Mucosa of descending colon (tissue), 3 donors: ENCODE data around the gene IQGAP2. TPM values are rescaled to one million over a fixed set of nuclear protein-coding genes. Genes with fewer than 3 reads are reported as not detected.

Source experiments
- ATAC-seq: fragments of 200-7000 bp; cut with Tn5 transposase; one replicate; pipeline ENCODE4 v1.9.1; 2020; ENCODE audit warnings: mild to moderate bottlenecking, moderate library complexity
- DNase-seq, 3 donors: peaks; one replicate each; pipeline ENCODE4 v3.0.0-alpha.2; 2020
- H3K36me3 ChIP-seq: fragments of 200-600 bp; one replicate; pipeline ENCODE4 v1.8.0; 2021; ENCODE audit warnings: low read depth, mild to moderate bottlenecking
- H3K4me1 ChIP-seq: fragments of 200-600 bp; one replicate; pipeline ENCODE4 v1.8.0; 2021; ENCODE audit warnings: low read depth, mild to moderate bottlenecking
- H3K4me3 ChIP-seq: fragments of 200-600 bp; one replicate; pipeline ENCODE4 v1.8.0; 2021; ENCODE audit warnings: mild to moderate bottlenecking
- H3K9me3 ChIP-seq: fragments of 200-600 bp; one replicate; pipeline ENCODE4 v1.8.0; 2021; ENCODE audit warnings: mild to moderate bottlenecking
- intact Hi-C, 2 donors: fragments of 100-400 bp; cut with DNase I in 1 of 2; cut with micrococcal nuclease in 1 of 2; formaldehyde crosslinking; loops; one replicate each; pipeline versions ENCODE4 v1.11.0 to v1.11.1; 2022; cut with DNase I, micrococcal nuclease
- total RNA-seq, 3 donors: library from RNA; stranded (reverse); fragmentation: NEBNext Ultra II Directional in 2 of 3; extraction: Animal tissue kit (Norgen Biotek cat#: 25700) in 2 of 3; gene quantifications; one replicate each; pipeline versions ENCODE4 v1.2.1 to v1.2.4, GENCODE V29; 2021 to 2023
- TF ChIP-seq, protein P1 (sequence below): fragments of 200-600 bp; IDR thresholded peaks from one replicate; pipeline ENCODE4 v1.8.0; 2022; ENCODE audit warnings: antibody characterized with exemption, mild to moderate bottlenecking
- donor health status: DM: no; HTN: no; CAD: no; lungs with moderate emphysema.
- donor health status: DM: no; HTN: no; CAD: no.
- donor health status: DM: no; HTN: yes; CAD: no.

The IQGAP2 gene
- total RNA-seq, 3 donors from 2014 or later = 59.7 to 159 (median 84.8) TPM

DNA sequence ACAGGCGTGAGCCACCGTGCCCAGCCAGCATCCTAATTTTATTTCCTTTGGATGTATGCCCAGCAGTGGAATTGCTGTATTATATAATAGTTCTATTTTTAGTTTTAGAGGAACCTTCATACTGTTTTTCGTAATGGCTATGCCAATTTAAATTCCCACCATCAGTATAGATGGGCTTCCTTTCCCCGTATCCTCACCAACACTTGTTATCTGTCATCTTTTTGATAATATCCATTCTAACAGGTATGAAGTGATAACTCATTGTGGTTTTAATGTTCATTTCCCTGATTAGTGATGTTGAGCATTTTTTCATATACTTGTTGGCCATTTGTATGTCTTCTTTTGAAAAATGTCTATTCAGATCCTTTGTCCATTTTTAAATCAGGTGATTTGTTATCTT is 325.9 kb downstream of the IQGAP2 start:
- TF ChIP-seq, protein P1, sequence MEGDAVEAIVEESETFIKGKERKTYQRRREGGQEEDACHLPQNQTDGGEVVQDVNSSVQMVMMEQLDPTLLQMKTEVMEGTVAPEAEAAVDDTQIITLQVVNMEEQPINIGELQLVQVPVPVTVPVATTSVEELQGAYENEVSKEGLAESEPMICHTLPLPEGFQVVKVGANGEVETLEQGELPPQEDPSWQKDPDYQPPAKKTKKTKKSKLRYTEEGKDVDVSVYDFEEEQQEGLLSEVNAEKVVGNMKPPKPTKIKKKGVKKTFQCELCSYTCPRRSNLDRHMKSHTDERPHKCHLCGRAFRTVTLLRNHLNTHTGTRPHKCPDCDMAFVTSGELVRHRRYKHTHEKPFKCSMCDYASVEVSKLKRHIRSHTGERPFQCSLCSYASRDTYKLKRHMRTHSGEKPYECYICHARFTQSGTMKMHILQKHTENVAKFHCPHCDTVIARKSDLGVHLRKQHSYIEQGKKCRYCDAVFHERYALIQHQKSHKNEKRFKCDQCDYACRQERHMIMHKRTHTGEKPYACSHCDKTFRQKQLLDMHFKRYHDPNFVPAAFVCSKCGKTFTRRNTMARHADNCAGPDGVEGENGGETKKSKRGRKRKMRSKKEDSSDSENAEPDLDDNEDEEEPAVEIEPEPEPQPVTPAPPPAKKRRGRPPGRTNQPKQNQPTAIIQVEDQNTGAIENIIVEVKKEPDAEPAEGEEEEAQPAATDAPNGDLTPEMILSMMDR = no peak
- H3K4me1 ChIP-seq = no peaks in the 10 kb centered on the region
- intact Hi-C loops = no loop called here
- no peaks in the 10 kb centered on the region for H3K36me3 ChIP-seq
- H3K4me3 ChIP-seq = no peak overlapping the region
- H3K9me3 ChIP-seq = peaks cover 16% of the 10 kb centered on the region
- DNase-seq = no peak
- ATAC-seq = no peak

DNA sequence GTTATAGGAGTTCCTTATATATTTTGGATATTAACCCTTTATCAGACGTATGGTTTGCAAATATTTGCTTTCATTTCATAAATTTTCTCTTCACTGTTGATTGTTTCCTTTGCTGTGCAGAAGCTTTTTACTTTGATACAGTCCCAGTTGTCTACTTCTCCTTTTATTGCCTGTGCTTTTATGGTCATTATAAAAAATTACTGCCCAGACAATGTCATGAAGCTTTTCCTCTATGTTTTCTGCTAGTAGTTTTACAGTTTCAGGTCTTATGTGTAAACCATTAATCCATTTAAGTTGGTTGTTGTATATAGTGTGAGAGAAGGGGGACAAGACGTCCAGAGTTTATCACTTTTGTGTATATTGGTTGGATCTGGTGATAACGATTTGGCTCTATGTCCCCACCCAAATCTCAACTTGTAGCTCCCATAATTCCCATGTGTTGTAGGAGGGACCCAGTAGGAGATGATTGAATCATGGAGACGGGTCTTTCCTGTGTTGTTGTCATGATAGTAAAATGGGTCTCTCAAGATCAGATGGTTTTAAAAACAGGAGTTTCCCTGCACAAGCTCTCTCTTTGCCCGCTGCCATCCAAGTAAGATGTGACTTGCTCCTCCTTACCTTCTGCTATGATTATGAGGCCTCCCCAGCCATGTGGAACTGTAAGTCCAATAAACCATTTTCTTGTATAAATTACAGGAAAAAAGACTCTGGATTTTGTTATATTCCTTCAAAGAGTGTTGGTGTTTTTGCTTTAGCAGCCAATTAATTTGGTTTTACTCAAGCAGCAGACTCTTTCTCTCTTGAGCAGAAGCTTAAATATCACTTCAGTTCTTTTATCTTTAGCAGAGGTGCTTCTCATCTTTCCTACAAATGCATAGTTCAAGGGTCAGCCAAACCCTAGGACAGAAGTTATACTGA is 326.5 kb downstream of the IQGAP2 start:
- peak; percentile 65 for ATAC-seq
- TF ChIP-seq, protein P1 = no peak
- Histone ChIP-seq H3K9me3 (peaks cover 16% of the 10 kb centered on the region), H3K4me1 (no peaks in the 10 kb centered on the region), H3K4me3 (no peak overlapping the region), H3K36me3 (no peaks in the 10 kb centered on the region)
- no peak for DNase-seq
- intact Hi-C loops = no loop called here

DNA sequence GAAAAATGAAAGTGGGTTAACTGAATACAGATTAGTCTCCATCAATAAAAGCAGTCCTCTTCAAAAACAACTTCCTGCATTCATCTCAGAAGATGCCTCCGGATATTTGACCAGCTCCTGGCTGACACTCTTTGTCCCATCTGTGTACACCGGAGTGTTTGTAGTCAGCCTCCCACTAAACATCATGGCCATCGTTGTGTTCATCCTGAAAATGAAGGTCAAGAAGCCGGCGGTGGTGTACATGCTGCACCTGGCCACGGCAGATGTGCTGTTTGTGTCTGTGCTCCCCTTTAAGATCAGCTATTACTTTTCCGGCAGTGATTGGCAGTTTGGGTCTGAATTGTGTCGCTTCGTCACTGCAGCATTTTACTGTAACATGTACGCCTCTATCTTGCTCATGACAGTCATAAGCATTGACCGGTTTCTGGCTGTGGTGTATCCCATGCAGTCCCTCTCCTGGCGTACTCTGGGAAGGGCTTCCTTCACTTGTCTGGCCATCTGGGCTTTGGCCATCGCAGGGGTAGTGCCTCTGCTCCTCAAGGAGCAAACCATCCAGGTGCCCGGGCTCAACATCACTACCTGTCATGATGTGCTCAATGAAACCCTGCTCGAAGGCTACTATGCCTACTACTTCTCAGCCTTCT is 329.4 kb downstream of the IQGAP2 start:
- no peaks in the 10 kb centered on the region for H3K4me1 ChIP-seq
- DNase-seq (no peak), ATAC-seq (peak; percentile 9)
- H3K36me3 ChIP-seq = no peaks in the 10 kb centered on the region
- TF ChIP-seq, protein P1 = no peak
- no peak overlapping the region for H3K4me3 ChIP-seq
- intact Hi-C loops = no loop called here
- H3K9me3 ChIP-seq = peaks cover 16% of the 10 kb centered on the region

DNA sequence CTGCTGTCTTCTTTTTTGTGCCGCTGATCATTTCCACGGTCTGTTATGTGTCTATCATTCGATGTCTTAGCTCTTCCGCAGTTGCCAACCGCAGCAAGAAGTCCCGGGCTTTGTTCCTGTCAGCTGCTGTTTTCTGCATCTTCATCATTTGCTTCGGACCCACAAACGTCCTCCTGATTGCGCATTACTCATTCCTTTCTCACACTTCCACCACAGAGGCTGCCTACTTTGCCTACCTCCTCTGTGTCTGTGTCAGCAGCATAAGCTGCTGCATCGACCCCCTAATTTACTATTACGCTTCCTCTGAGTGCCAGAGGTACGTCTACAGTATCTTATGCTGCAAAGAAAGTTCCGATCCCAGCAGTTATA is 329.9 kb downstream of the IQGAP2 start:
- intact Hi-C loops = no loop called here
- ATAC-seq (peak; percentile 79), DNase-seq (peak in 1 of 3 donors; percentile 33)
- H3K4me1 ChIP-seq = no peaks in the 10 kb centered on the region
- peaks cover 16% of the 10 kb centered on the region for H3K9me3 ChIP-seq
- no peaks in the 10 kb centered on the region for H3K36me3 ChIP-seq
- no peak overlapping the region for H3K4me3 ChIP-seq
- TF ChIP-seq, protein P1 = no peak

DNA sequence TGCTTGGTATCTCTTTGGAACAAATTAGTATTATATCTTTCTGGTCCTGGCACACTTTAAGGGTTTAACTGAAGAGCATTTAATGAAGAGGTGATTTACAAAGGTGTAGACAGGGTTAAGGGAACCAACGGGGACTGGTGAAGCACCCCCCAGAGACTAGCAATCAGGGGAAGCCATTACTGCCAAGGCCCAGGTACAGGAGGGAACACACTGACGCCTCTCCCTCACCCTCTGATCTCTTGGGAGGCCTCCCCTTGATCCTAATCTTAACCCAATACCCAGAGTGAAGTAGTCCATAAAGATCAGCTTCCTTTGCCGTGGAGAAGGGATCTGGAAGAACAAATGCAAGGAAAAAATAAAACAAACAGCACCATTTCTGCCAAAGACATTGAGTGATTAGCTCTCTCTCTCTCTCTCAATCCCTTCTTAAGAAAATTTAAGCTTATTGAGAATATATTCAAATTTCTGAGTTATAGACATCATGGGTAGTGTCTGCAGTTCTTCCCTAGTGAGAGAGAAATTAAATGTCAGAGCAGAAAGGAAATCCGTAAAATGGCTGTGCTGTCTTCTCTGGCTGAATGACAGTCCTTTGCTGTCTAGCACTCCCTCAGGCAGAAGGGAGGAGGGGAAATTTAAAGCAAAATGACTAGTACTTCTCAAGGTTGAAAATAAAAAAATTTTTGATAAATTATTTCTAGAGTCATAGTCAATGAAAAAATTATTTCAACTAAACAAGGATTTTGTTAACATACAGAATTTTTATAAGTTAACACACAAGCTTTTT is 332.9 kb downstream of the IQGAP2 start:
- H3K9me3 ChIP-seq = no peaks in the 10 kb centered on the region
- H3K4me1 ChIP-seq = no peaks in the 10 kb centered on the region
- intact Hi-C loops = no loop called here
- TF ChIP-seq, protein P1 = no peak
- no peak for ATAC-seq
- DNase-seq = no peak
- H3K4me3 ChIP-seq = no peak overlapping the region
- H3K36me3 ChIP-seq = no peaks in the 10 kb centered on the region
